Measurements from ENCODE around the gene ACTR8. TPM values are rescaled to one million over a fixed set of nuclear protein-coding genes. Genes with fewer than 3 reads are reported as not detected.

Gene ACTR8
- polyA plus RNA-seq, 1 donor from 2014 or later, result 28.4 TPM

GRCh38 chr3:53913401-53913800 is 31.4 kb upstream of the ACTR8 start:
- Histone ChIP-seq H3K36me3 (ENCODE audit: insufficient read depth, low read length) (no peaks in the 10 kb centered on the region), H3K4me3 (ENCODE audit: low read length) (no peak overlapping the region), H4K20me1 (ENCODE audit: insufficient read depth) (no peaks in the 10 kb centered on the region), H2AFZ (ENCODE audit: low read depth, low read length) (no peak overlapping the region), H3K79me2 (replicated peaks; ENCODE audit: insufficient read depth, low read length) (no peaks in the 10 kb centered on the region), H3K9me3 (ENCODE audit: low read length) (no peaks in the 10 kb centered on the region), H3F3A (ENCODE audit: insufficient read depth, low read length, poor library complexity, severe bottlenecking) (no peaks in the 10 kb centered on the region), H3K4me2 (ENCODE audit: low read length) (no peak overlapping the region), H3K27me3 (ENCODE audit: insufficient read depth, low read depth, low read length) (no peaks in the 10 kb centered on the region), H3K9ac (ENCODE audit: low read length) (no peak overlapping the region), H3K27ac (ENCODE audit: low read length) (no peak overlapping the region), H3K9me2 (ENCODE audit: insufficient read depth, low read length) (no peaks in the 10 kb centered on the region)
- no peak for TF ChIP-seq POLR2AphosphoS5 (IDR thresholded peaks at IDR 0.05)
- no peak for TF ChIP-seq CTCF (IDR thresholded peaks at IDR 0.05; ENCODE audit: poor library complexity, severe bottlenecking)
- TF ChIP-seq MXI1 (conservative IDR thresholded peaks at IDR 0.05; ENCODE audit: poor library complexity, severe bottlenecking), result no peak
- TF ChIP-seq RAD21 (conservative IDR thresholded peaks at IDR 0.05), result no peak
- TF ChIP-seq EZH2 (IDR thresholded peaks at IDR 0.05; ENCODE audit: borderline replicate concordance, insufficient read depth, low read length, poor library complexity, severe bottlenecking), result no peak
- no peak for TF ChIP-seq EP300 (conservative IDR thresholded peaks at IDR 0.05; ENCODE audit: poor library complexity, severe bottlenecking)
- no peak for TF ChIP-seq SMC3 (conservative IDR thresholded peaks at IDR 0.05; ENCODE audit: poor library complexity)
- TF ChIP-seq TAF1 (IDR thresholded peaks at IDR 0.05; ENCODE audit: low read depth), result no peak

- H3K9me3 ChIP-seq (ENCODE audit: low read length), result no peaks in the 10 kb centered on the region
- no peak overlapping the region for H3K9ac ChIP-seq (ENCODE audit: low read length)
- no peak overlapping the region for H3K4me2 ChIP-seq (ENCODE audit: low read length)
- H3K79me2 ChIP-seq (replicated peaks; ENCODE audit: insufficient read depth, low read length), result no peaks in the 10 kb centered on the region
- H4K20me1 ChIP-seq (ENCODE audit: insufficient read depth), result no peaks in the 10 kb centered on the region
- no peaks in the 10 kb centered on the region for H3K27me3 ChIP-seq (ENCODE audit: insufficient read depth, low read depth, low read length)
- H2AFZ ChIP-seq (ENCODE audit: low read depth, low read length), result no peak overlapping the region
- H3K36me3 ChIP-seq (ENCODE audit: insufficient read depth, low read length), result no peaks in the 10 kb centered on the region
- no peak overlapping the region for H3K4me3 ChIP-seq (ENCODE audit: low read length)
- H3K9me2 ChIP-seq (ENCODE audit: insufficient read depth, low read length), result no peaks in the 10 kb centered on the region
- no peak overlapping the region for H3K27ac ChIP-seq (ENCODE audit: low read length)
- H3F3A ChIP-seq (ENCODE audit: insufficient read depth, low read length, poor library complexity, severe bottlenecking), result no peaks in the 10 kb centered on the region
- no peak for TF ChIP-seq RAD21 (conservative IDR thresholded peaks at IDR 0.05)
- no peak for TF ChIP-seq EZH2 (IDR thresholded peaks at IDR 0.05; ENCODE audit: borderline replicate concordance, insufficient read depth, low read length, poor library complexity, severe bottlenecking)
- no peak for TF ChIP-seq SMC3 (conservative IDR thresholded peaks at IDR 0.05; ENCODE audit: poor library complexity)
- no peak for TF ChIP-seq POLR2AphosphoS5 (IDR thresholded peaks at IDR 0.05)
- TF ChIP-seq TAF1 (IDR thresholded peaks at IDR 0.05; ENCODE audit: low read depth), result no peak
- no peak for TF ChIP-seq MXI1 (conservative IDR thresholded peaks at IDR 0.05; ENCODE audit: poor library complexity, severe bottlenecking)
- TF ChIP-seq REST (IDR thresholded peaks at IDR 0.05; ENCODE audit: borderline replicate concordance), result no peak
- no peak for TF ChIP-seq EP300 (conservative IDR thresholded peaks at IDR 0.05; ENCODE audit: poor library complexity, severe bottlenecking)
- TF ChIP-seq CTCF (IDR thresholded peaks at IDR 0.05; ENCODE audit: poor library complexity, severe bottlenecking), result no peak
These were observed 20.8 kb upstream of the ACTR8 start for GRCh38 chr3:53902711-53903110.

Measured in neural cell (in vitro differentiated cells).